Suppressor macrophage treated with lipopolysaccharide for 4 hours (primary cell): ENCODE data around the gene MAPKAPK2.

Experiments
- DNase-seq: peaks from one replicate; pipeline ENCODE4 v3.0.0-alpha.2; 2020

MAPKAPK2 gene

DNA sequence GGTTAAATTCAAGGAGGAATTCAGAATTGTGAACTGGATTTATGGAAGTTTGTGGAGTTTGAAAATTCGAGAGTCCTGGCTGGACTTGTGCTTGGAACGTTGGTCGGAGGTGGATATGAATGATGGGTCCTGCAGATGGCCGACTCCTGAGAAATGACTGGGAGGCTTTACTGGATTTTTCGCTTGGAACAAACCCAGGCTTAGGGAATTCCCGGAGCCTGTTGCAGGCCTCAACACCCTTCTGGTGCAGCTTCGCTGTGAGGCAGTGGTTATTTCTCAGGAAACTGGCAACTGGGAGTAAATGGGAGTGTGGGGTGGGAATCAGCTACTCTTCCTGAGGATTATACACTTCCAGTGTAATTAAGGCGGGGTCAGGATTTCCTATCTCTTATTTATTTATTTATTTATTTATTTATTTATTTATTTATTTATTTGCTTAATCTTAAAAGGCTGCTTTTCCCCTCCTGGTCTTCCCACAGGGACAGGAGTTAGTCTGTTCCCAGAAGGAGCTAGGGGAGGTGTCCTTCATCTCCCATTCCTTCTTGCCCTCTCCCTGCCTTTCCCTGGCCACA, 21.1 kb downstream of the MAPKAPK2 start:
- no peak for DNase-seq

DNA sequence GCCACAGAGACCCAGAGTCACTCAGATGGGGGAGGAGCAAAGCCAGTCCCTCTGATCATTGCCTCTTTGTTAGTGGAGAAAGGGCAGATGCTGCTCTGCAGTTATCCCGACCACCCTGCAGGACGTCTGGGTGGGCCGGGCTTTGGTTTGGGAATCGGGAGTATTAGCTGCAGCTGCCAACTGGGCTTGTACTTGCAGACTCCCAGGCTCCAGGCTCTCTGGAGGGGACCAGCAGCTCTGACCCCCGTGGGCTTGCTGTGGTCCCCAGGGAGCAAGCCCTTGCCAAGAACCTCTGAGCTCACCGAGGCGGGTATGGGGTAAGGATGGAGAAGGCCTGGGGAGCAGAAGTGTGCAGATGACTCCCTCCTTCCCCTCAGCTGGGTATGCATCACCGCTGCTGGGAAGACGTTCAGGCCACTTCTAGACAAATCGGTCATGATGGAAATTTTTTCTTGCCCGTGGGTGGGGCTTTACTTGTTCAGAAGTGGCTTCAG, 21.6 kb downstream of the MAPKAPK2 start:
- DNase-seq = peak; percentile 95

DNA sequence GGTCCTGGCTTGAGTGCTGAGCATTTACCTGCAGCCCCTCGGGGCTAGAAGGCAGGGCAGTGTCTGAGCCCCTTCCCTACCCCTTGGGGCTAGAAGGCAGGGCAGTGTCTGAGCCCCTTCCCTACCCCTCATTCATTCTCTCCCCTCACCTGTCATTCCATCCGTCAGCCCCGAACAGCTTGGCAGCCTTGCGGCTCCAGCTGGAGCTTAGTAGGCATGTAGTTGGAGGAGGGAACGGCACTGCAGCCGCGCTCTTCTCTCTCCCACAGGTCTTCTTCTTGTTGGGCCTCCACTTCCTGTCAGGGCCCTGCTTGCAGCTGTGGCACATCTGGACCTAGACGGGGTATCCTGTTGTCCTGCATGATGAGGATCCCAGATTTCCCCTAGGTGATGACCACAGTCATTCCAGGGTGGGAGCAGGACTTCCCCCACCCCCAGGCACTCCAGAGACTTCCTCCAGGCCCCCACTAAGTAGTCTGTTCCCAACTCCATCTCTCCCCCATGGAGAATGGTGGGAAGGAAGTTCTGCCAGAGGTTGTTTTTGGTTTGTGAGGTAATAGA, 22.2 kb downstream of the MAPKAPK2 start:
- DNase-seq = no peak

DNA sequence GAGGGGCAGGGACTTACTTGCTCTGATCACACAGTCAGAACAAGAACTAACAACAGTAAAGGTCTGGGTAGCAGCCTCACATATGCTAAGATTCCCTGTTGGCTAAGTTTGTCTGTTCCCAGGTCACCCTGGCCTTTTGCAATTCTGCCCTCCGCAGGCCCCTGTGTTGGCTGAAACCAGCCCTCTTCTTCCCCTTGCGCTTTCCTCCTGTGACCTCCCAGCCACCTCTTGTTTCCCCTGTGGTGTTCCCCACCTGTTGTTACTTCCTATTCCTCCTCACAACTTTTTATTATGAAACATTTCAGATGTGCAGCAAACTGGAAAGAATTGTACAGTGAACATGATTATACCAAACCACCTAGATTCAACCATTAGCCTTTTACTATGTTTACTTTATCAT, 23.4 kb downstream of the MAPKAPK2 start:
- DNase-seq = peak; percentile 62

DNA sequence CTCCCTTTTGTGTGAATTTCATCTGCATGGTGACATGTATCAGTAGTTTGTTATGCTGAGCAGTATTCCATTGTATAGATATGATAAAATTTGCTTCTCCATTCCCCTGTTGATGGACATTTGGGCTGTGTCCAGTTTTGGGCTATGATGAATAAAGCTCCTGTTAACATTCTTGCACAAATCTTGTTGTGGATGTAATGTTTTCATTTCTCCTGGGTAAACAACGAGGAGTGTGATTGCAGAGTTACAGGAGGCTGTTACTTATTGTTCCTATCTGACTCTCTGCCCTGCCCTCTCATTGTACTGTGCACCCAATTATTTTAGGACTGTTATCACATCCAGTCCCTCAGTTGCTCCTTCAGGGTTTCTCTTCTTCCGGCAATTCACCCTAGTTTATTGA, 24.2 kb downstream of the MAPKAPK2 start:
- DNase-seq = no peak

DNA sequence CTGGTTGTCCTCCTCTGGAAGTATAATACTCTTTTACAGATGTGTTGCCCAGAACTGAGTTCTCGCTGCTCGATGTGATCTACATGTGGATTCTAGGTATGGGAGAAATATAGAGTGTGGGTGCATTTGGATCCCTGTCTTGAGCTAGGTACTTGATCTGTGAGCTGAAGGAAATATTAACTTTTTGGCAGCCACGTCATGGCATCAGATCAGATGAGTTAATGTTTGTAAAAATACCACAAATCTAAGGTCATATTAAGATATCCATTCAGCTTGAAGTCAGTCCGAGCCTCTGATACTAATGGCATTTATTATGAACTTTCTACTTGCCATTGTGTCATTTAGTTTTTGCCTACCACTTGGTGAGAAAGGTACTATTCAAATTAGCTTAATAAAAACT, 24.6 kb downstream of the MAPKAPK2 start:
- no peak for DNase-seq

DNA sequence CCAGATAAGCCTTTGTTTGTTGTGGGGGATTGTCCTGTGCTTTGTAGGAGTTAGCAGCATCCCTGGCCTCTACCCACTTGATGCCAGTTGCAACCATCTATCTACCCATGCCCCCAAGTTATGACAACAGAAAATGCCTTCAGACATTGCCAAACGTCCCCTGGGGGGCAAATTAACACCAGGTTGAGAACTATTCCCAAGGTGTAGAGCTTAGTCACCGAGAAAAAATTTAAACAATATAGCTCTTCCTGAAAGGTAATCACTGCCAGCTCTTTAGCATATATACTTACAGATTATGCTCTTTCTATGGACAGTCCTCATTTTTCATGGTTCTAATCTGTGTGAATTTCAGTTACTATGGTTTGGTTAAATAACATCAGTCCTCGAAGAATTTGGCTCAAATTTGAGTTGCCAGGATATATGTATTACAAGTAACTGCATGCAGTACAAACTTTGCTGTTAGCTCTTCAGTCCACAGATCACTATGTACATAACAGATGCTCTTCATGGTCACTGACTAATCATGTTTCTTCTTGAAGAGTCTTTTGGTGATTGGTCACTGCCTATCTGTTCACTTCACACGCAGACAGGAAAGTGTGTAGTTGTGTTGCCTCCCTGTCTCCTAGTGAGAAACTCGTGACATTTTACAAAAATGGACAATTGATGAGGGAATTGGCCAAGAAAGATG, 25.2 kb downstream of the MAPKAPK2 start:
- DNase-seq = no peak

DNA sequence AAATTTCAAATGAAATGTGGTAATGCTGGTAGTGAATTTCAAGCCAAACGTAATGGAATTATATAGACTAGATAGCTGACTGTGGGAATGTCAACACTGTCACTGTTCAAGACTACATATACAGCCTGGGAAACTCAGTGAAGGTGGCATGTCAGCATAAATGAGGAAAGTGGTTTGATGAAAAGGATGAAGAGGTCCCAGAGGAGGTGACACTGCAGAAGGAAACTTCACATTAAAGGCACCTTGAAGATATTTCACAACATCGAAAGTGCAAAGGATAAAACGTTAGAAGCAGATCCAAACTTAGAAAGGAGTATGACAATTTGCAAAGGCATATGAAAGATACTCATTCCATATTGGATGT, 25.7 kb downstream of the MAPKAPK2 start:
- no peak for DNase-seq

DNA sequence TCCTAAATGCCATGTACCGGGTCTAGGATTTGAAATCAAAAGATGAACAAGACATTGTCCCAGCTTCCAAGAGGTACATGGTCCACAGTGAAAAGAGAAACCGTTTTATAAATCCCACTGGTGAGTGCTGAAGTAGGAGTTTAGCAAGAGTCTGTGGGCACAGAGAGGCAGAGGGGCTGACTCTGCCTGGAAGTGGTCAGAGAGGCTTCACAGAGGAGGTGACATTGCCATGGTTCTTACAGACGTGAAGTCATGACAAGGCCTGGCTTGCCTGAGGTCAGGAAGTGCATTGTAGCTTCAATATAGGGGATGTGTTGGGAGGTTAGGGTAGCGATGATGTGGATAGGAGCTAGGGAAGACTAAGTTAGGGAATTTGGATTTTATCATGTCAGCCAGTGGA, 28.4 kb downstream of the MAPKAPK2 start:
- peak; percentile 74 for DNase-seq

DNA sequence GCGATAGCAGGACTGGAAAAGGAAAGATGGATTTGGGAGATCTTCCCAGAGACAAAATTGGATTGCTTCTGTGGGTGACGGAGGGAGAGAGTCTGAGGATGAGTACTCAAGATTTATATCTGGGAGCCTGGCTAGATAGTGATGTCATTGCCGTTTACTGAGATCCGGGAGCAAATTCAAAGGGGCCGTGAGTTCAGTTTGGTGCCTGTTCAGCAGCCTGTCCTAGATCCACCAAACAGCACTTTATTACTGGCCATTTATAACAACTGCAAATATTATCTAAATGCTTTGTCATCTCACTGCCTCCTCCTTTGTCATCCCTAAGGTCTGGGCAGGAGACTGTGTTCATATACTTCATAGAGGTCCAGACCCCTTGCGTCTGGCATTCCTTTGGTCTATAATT, 29.2 kb downstream of the MAPKAPK2 start:
- no peak for DNase-seq

DNA sequence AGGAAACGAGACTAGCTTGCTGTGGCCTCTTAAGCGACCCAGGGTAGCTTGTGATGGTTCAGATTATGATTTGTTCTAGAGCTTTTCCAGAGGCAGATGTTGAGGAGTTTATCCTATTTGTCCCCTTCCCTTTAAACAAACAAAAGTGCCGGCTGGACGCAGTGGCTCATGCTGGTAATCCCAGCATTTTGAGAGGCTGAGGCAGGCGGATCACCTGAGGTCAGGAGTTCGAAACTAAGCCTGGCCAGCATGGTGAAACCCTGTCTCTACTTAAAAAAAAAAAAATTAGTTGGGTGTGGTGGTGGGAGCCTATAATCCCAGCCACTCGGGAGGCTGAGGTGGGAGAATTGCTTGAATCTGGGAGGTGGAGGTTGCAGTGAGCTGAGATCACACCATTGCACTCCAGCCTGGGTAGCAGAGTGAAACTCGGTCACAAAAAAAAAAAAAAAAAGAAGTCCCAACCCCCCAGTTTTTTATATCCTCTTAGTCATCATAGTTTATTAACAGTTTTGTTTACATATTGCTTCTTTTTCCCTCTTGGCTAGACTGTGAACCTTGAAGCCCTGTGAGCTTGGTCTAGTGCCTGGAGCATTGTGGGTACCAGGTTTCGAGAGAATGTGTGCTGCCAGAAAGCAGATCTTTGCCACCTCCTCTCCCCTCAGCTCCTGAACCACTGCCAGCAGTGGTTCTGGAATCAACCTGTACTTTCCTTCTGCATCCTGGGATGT, 29.8 kb downstream of the MAPKAPK2 start:
- DNase-seq = no peak

DNA sequence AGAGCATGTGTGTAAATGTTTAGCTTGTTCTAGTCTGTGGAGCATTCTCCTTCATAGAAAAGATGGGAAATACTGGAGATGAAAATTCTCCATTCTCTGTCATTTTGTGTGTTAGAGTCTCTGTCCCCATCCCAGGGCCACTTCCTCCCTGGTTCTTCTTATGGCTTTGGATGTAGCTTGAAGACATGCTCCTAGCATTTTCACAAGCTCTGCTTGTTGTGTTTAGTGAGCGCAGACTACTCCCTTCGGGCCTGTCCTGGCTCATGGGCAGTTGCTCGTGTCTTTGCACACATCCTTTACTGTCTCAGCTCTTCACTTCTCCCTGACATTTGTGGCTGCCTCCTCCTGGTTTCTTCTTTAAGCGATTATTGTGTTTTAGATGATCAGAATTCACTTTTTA, 30.4 kb downstream of the MAPKAPK2 start:
- DNase-seq = no peak

DNA sequence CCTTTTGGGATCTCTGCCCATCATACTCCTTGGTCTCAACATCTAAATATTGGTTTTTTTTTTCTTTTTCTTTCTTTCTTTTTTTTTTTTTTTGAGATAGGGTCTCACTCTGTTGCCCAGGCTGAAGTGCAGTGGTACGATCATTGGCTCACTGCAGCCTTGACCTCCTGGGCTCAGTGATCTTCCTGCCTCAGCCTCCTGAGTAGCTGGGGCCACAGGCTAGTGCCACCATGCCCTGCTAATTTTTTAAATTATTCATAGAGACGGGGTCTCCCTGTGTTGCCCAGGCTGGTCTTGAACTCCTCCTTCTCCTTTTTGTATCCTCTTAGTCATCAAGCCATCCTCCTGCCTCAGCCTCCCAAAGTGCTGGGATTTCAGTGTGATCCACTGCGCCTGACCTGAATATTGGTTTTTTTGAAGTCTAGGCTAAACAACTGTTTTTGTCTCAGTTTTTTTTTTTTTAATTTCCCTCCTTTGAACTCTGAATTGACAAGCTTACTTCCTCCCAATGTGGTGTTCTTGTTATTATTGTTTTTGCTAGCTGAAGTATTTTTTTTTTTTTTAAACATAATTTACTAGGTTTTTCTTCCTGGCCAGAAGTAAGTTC, 30.9 kb downstream of the MAPKAPK2 start:
- no peak for DNase-seq

DNA sequence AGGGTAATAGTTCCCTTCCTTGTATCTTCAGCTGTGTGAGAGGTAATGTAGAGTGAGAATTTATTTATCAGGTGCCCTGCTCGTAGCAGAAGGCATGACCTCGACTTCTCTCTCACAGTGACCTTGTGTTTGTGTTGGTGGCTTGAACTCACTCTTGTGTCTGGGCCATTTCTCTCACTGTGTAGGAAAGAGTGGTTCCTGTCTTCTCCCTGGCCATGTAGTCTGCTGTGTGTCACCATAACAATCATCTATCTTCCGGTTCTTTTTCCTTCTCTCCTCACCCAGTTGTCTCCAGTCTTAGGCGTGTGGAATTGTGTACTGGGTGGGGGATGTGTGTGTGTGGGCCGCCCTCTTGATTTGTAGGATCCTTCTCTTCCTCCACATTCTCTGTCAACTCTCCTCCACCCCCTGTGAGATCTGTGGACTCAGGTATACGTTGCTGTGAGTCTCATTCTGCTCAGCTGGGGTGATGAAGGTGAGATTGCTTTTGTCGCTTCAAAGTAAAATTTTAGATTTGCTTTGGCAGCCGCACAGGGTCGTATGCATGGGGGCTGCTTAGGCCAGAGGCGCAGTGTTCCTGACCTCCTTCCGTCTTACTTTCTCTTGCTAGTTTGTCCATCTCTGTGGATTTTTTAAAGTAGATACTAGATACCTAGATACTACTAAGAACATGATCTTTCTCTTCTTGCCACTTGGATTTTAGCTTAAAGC, 31.6 kb downstream of the MAPKAPK2 start:
- DNase-seq = no peak

DNA sequence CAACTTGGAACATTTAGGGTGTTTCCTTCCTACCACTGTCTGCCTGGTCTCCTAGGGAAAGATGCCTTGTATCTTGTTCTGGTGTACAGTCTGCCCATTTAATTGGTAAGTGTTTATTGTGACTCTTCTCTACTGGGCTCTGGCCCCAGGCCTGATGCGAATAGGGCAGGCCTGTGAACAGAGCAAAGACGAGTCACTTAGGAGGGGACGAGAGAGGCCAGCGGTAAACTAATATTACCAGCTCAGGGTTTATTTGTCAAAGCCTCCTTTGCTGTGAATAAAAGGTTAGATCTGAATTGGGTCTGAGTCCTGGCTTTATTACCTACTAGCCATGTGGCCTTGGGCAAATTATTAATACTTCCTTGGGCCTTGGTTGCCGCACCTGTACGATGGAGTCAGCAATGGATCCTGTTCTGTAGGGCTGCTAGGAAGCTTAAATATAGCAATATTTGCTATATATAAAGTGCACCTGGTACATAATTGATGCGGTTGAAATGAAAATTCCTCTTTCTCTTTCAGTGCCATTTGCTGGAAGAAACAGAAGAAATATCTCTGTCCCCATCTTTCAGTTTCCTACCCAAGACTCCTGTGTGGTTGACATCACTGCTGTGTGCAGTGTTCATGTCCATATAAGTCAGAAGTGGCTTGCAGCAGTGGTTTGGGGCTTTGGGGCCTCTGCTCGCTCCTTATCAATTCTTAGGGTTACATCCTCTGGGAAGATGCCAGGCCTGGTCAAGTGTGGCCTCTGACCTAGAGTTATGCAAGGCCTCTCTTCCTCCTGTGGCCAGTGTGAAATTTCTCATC, 32.4 kb downstream of the MAPKAPK2 start:
- peak; percentile 59 for DNase-seq

DNA sequence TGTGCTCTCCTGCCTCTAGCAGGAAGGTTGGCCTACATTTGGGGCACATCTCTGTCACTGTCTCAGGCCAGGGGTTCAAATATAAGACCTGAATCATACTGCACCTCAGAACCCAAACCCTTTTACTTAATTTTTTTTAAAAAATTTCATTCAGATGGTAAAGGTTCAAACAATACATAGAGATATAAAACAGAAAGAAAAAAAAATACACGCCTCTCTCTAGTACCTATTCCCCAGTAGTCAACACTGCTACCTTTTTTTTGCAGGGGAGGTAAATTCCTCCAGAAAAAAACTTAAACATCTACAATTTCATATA, 32.9 kb downstream of the MAPKAPK2 start:
- no peak for DNase-seq

DNA sequence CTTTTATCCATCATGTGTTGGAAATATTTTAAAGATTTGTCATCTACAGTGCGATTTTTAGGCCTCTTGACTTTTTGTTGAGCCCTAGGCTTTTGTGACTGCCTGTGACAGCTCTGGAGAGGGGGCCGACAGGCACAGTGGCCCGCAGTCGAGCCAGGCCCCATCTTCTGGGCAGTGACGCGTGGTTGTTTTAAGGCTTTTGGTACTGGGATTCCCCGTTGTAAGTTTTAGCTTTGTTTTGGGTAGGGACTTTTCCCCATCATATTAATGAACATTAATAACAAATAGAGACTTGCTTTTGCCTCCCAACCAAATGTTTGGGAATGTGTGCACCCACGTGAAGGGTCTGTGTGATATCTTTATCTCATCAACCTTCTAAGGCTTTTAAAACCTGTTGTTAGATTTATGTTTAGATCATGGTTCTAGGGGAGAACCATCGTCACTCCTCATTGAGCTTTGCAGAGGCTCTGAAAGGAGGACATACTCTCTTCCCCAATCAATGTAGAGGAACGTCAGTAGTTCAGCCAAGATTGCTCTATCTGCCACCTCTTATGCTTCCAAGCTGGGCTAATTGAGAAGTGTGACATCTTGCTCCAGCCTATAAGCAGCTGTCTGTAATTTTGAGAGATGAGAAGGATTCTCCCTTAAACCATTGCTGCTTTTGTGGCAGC, 34.6 kb downstream of the MAPKAPK2 start:
- no peak for DNase-seq

DNA sequence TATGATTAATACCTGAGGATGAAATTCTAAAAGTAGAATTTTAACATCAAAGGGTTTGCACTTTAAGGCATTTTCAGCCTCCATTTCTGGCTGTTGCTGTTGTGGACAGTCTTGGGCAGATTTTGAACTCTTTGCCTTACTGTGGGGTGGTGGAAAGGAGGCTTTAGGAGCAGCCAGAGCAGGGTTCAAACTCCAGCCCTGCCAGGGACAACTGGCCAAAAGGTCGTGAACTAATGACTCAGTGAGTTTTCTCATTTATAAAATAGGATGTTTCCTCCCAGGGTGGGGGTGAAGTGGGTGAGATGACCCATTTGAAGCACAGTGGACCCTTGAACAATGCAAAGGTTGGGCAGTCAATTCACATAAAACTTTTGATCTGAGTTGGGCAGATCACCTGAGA, 36.7 kb downstream of the MAPKAPK2 start:
- no peak for DNase-seq

DNA sequence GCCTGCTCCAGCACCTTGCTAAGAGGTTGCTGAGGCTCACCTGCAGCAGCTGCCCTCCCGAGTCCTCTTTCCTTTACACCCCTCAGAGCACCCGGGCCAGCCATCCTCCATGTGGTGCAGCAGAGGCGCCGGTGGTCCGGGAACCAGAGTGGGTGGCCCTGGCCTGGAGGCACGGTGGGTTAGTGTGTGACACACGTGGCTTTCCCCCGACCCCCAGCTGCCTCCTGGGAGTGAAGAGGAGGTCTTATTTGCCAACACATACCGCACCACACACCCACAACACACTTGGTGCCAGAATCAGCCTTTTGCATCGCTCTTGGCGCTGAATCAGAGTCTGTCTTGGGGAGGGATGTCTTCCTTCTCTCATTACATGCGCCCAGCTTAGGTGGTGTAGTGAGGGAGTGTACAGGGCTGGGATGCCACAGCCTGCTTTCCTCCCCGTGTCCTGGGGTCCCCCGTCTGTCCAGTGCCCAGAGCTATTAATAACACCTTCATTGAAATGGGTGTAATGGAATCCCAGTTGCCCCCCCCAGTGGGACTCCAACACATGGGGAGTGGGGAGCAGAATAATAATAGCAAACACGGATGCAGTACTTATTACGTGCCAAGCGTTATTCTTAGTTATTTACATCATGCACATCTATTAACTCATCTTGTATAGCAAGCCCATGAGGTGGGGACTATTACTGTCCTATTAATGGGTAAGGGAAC, 38.2 kb downstream of the MAPKAPK2 start:
- no peak for DNase-seq

DNA sequence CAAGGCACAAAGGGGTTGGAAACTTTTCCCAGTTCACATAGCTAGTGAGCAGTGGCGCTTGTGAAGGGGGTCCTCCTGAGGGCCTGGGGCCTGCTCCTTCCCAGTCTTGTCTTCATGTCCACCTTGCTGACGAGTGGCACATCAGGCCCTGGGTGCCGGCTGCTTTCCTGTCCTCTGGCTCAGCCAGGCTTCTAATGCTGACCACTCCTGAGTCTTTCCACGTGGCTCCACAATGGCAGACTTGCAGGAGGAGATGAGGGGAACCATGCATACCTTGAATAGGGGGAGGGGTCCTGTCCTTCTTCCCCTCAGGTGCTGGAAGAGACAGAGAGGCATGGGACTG, 38.7 kb downstream of the MAPKAPK2 start:
- no peak for DNase-seq
